GM18511 (cell line): ENCODE measurements around the gene LTO1.

Experiments used
- ATAC-seq: cut with Tn5 transposase; IDR thresholded peaks from one replicate; pipeline ENCODE4 v1.9.1; 2021; ENCODE audit warnings: mild to moderate bottlenecking, moderate library complexity; ENCODE audit not compliant: unreplicated experiment

The LTO1 gene

GRCh38 chr11:69658626-69659450 lies 16.3 kb downstream of the LTO1 start:
- no peak for ATAC-seq

GRCh38 chr11:69657911-69658625 lies 17.1 kb downstream of the LTO1 start:
- no peak for ATAC-seq

- ATAC-seq, result no peak
Observed at GRCh38 chr11:69657456-69657910, 17.7 kb downstream of the LTO1 start.

- no peak for ATAC-seq
Observed at GRCh38 chr11:69656536-69657455, 18.4 kb downstream of the LTO1 start.

GRCh38 chr11:69655479-69656428 lies 19.4 kb downstream of the LTO1 start:
- ATAC-seq, result no peak

GRCh38 chr11:69654660-69655478 lies 20.3 kb downstream of the LTO1 start:
- no peak for ATAC-seq

GRCh38 chr11:69654001-69654659 lies 21.0 kb downstream of the LTO1 start:
- ATAC-seq, result no peak

GRCh38 chr11:69653406-69653960 lies 21.7 kb downstream of the LTO1 start:
- no peak for ATAC-seq

GRCh38 chr11:69652999-69653398 lies 22.2 kb downstream of the LTO1 start:
- no peak for ATAC-seq

- no peak for ATAC-seq
Observed at GRCh38 chr11:69651834-69652620, 23.1 kb downstream of the LTO1 start.

- ATAC-seq, result no peak
Observed at GRCh38 chr11:69650832-69651344, 24.3 kb downstream of the LTO1 start.

GRCh38 chr11:69650081-69650831 lies 24.9 kb downstream of the LTO1 start:
- no peak for ATAC-seq

- ATAC-seq, result no peak
Observed at GRCh38 chr11:69649576-69649900, 25.6 kb downstream of the LTO1 start.

GRCh38 chr11:69648679-69649575 lies 26.2 kb downstream of the LTO1 start:
- no peak for ATAC-seq

GRCh38 chr11:69647761-69648497 lies 27.2 kb downstream of the LTO1 start:
- ATAC-seq, result no peak
